ENCODE measurements around the gene FOSL2. TPM values are rescaled to one million over a fixed set of nuclear protein-coding genes. Genes with fewer than 3 reads are reported as not detected.

The FOSL2 gene
- total and polyA plus RNA-seq, 8 donors, result 10.0 to 39.1 (median 21.1) TPM

DNA sequence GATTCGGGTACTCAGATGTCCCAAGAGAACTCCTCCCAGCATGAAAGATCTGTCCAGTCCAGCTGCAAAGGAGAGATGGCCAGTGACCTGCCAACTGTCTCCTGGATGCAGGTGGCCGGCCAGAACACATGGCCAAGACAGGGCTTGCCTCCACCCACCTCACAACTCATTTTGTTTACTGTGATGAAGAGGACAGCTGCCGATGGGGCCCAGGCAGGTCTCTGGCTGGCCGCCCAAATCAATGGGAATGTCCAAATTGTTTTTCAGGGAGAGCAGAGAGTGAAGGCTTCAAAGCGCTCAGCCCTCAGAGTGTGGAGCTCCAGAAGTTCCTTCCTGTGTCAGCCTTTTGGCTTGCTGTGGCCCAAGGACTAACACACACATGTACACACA lies 41.9 kb downstream of the FOSL2 start:
- H3K27me3 ChIP-seq, result no peaks in the 10 kb centered on the region
- intact Hi-C loops (cut with DNase I), result no loop called here
- no peak for TF ChIP-seq CTCF (IDR thresholded peaks at IDR 0.05)
- DNase-seq (no peak), ATAC-seq (no peak), FAIRE-seq (no peak)
- WGBS, 2 donors, result 56 to 59% methylated on average over 5 of the region's 5 CpGs
- peaks cover 0 to 12% (median 3%) of the 10 kb centered on the region in 3 donors for H3K4me1 ChIP-seq
- H3K4me3 ChIP-seq, result no peak overlapping the region
- H3K27ac ChIP-seq, result no peak overlapping the region
- no peaks in the 10 kb centered on the region for H3K9me3 ChIP-seq
- no peaks in the 10 kb centered on the region for H3K36me3 ChIP-seq

DNA sequence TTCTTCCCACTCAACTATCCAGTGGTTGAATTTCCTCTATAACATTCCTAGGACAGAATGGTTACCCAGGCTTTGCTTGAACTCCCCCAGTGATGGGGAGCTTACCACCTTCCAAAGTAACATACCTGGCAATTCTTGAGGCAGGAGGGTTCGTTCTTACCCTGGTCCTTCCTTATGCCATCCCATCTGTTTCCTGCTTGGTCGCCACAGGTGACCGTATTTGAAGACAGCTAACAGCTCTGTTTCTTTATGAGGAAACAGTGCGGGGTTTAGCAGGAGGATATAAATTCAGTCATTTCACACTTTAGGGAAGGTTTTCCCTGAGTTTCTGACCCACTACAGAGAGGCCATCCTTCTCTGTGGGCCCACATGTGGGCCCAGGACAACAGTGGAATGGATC lies 42.6 kb downstream of the FOSL2 start:
- WGBS, 2 donors, result 91 to 98% methylated on average over 4 of the region's 4 CpGs
- ATAC-seq, result no peak

DNA sequence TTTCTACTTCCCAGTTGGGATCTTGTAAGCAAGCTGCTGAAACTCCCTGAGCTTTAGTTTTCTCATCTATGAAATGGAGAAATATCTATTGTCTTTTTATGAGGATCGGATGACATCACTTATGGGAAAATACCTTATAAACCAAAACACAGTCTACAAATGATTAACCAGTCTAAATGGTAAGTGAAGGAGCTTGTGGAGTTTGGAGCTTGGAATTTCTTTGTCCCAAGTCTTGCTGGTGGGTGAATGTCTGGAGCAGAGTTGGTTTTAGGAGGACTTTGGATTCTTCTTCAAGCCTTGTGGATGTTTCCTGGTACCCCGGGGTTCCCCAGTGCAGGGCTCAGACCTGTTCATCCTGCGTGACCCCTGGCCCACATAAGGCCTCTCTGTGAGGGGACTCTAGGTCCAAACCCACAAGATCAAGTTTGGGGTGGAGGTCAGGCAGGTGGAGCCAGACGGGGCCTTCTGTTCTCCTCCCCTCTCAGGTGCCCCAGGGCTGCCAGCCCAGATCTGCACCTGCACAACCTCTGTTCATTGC lies 43.2 kb downstream of the FOSL2 start:
- Histone ChIP-seq H3K9me3 (no peaks in the 10 kb centered on the region), H3K4me1 (peaks cover 0 to 12% (median 0%) of the 10 kb centered on the region in 3 donors), H3K27me3 (no peaks in the 10 kb centered on the region), H3K36me3 (no peaks in the 10 kb centered on the region), H3K4me3 (no peak overlapping the region), H3K27ac (peak overlapping the region in 2 of 4 donors; percentile 60 to 69)
- no peak for TF ChIP-seq CTCF (IDR thresholded peaks at IDR 0.05)
- intact Hi-C loops (cut with DNase I), result no loop called here
- FAIRE-seq (no peak), DNase-seq (no peak), ATAC-seq (peak in 3 of 4 donors; percentile 26 to 62 (median 47))
- WGBS, 2 donors, result 74 to 80% methylated on average over 4 of the region's 4 CpGs

More for the DNA sequence above, 42.6 kb downstream of the FOSL2 start:
- intact Hi-C loops (cut with DNase I), result no loop called here
- Histone ChIP-seq H3K27ac (peak overlapping the region in 2 of 4 donors; percentile 60 to 69), H3K9me3 (no peaks in the 10 kb centered on the region), H3K36me3 (no peaks in the 10 kb centered on the region), H3K4me1 (peaks cover 0 to 12% (median 0%) of the 10 kb centered on the region in 3 donors), H3K27me3 (no peaks in the 10 kb centered on the region), H3K4me3 (no peak overlapping the region)
- FAIRE-seq (no peak), DNase-seq (no peak)
- no peak for TF ChIP-seq CTCF (IDR thresholded peaks at IDR 0.05)

DNA sequence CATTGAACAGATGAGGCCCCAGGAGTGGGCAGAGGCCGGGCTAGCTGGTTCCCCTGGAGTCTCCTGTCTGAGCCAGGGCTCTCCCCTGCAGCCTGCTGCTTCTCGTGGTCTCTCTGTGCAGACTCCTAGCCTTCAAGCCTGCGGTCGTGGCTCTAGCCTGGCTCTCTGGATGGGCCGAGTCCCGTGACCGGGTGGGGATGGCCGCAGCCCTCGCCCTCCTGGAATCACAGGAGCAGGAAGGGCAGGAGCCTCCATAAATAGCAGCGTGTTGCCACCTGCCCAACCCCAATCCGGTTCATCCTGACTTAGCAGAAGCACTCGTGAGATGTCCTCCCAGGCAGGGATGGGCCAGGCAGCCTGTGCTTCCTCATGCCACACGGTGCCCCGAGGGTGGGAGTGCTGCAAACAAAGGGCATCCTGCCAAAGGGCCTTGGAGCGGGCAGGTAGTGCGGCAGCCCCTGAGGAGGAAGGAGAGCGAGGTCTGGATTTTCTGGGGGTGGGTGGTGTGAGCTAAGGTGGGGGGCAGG lies 43.9 kb downstream of the FOSL2 start:
- intact Hi-C loops (cut with DNase I), result no loop called here
- Histone ChIP-seq H3K9me3 (no peaks in the 10 kb centered on the region), H3K36me3 (no peaks in the 10 kb centered on the region), H3K27ac (peak overlapping the region in 2 of 4 donors; percentile 44 to 69), H3K27me3 (no peaks in the 10 kb centered on the region), H3K4me3 (no peak overlapping the region), H3K4me1 (peaks cover 0 to 12% (median 0%) of the 10 kb centered on the region in 3 donors)
- no peak for TF ChIP-seq CTCF (IDR thresholded peaks at IDR 0.05)
- WGBS, 2 donors, result 84 to 87% methylated on average over 17 of the region's 17 CpGs
- no peak for FAIRE-seq
- peak in 2 of 4 donors; percentile 51 to 69 for ATAC-seq
- peak in 1 of 6 donors; percentile 63 for DNase-seq

DNA sequence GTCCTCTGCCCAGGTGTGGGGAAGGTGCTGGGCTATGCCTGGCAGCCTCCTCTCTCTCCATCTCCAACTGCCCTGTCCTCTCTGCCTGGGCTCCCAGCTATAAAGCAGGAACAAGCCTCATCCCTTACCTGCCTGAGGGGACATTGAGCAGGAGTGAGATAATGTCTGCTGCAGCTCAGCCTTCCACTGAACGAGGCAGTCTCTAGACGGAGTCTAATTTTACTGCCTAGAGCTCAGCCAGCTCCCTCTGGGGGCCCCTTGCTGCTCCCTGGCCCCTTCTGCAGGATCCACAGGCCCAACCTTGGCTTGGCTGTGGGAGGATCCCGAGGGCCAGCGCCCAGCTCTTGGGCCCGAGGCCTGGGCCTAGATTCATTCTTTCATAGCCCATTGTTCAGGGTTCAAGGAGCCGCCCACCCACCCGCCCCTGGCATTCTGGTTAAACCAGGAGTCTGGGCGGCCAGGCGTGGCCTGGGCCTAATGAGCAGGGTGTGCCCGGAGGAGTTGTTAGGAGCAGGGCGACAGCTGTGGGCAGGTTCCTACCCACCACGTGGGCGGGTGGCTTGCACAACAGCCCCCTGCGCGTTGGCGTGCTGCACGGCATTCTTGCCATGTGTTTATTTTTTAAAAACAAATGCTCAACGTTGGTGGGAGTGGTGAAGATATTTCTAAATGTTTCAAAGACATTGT lies 44.6 kb downstream of the FOSL2 start:
- peaks cover 0 to 12% (median 0%) of the 10 kb centered on the region in 3 donors for H3K4me1 ChIP-seq
- DNase-seq (peak in 1 of 6 donors; percentile 46), FAIRE-seq (no peak), ATAC-seq (peak in 3 of 4 donors; percentile 6 to 57 (median 27))
- no peaks in the 10 kb centered on the region for H3K9me3 ChIP-seq
- intact Hi-C loops (cut with DNase I), result no loop called here
- H3K36me3 ChIP-seq, result no peaks in the 10 kb centered on the region
- no peak for TF ChIP-seq CTCF (IDR thresholded peaks at IDR 0.05)
- H3K27ac ChIP-seq, result no peak overlapping the region
- no peaks in the 10 kb centered on the region for H3K27me3 ChIP-seq
- no peak overlapping the region for H3K4me3 ChIP-seq
- 88 to 89% methylated on average over 18 of the region's 18 CpGs for WGBS, 2 donors

Data from pancreas (tissue), 10 donors.